NCI-H446 treated with DMSO at 0.1 percent for 48 hours (cell line): ENCODE data around the gene ANK2.

Source experiments
- DNase-seq: peaks from one replicate; lab custom pipeline; 2025; lab: John Stamatoyannopoulos, UW

ANK2 gene

GRCh38 chr4:113344100-113344499 lies 294.6 kb downstream of the ANK2 start:
- no peak for DNase-seq

GRCh38 chr4:113347245-113347644 lies 297.8 kb downstream of the ANK2 start:
- DNase-seq, result no peak

- no peak for DNase-seq
Observed at GRCh38 chr4:113349430-113349829, 300.0 kb downstream of the ANK2 start.

GRCh38 chr4:113350576-113350975 lies 301.1 kb downstream of the ANK2 start:
- no peak for DNase-seq

- DNase-seq, result peak; percentile 2
Observed at GRCh38 chr4:113355550-113356371, 306.3 kb downstream of the ANK2 start.

GRCh38 chr4:113356453-113356852 lies 307.0 kb downstream of the ANK2 start:
- DNase-seq, result no peak

- DNase-seq, result no peak
Observed at GRCh38 chr4:113358784-113359183, 309.3 kb downstream of the ANK2 start.

GRCh38 chr4:113365377-113365776 lies 315.9 kb downstream of the ANK2 start:
- DNase-seq, result no peak

GRCh38 chr4:113368056-113368455 lies 318.6 kb downstream of the ANK2 start:
- DNase-seq, result no peak

GRCh38 chr4:113371111-113371510 lies 321.7 kb downstream of the ANK2 start:
- DNase-seq, result no peak

- no peak for DNase-seq
Observed at GRCh38 chr4:113375964-113376666, 326.7 kb downstream of the ANK2 start.

GRCh38 chr4:113378836-113379235 lies 329.4 kb downstream of the ANK2 start:
- DNase-seq, result no peak

GRCh38 chr4:113382704-113383103 lies 333.3 kb downstream of the ANK2 start:
- no peak for DNase-seq

GRCh38 chr4:113383111-113383785 lies 333.8 kb downstream of the ANK2 start:
- peak; percentile 63 for DNase-seq

- no peak for DNase-seq
Observed at GRCh38 chr4:113384600-113384999, 335.1 kb downstream of the ANK2 start.

- DNase-seq, result peak; percentile 28
Observed at GRCh38 chr4:113385281-113385899, 335.9 kb downstream of the ANK2 start.

- no peak for DNase-seq
Observed at GRCh38 chr4:113389160-113389559, 339.7 kb downstream of the ANK2 start.

GRCh38 chr4:113390850-113391249 lies 341.4 kb downstream of the ANK2 start:
- no peak for DNase-seq

- no peak for DNase-seq
Observed at GRCh38 chr4:113394108-113394729, 344.8 kb downstream of the ANK2 start.

GRCh38 chr4:113394730-113395530 lies 345.5 kb downstream of the ANK2 start:
- peak; percentile 57 for DNase-seq

GRCh38 chr4:113397114-113397701 lies 347.8 kb downstream of the ANK2 start:
- no peak for DNase-seq
